GM23248 (cell line): ENCODE data around the gene KCNN3.

ENCODE experiments used
- EZH2 ChIP-seq: fragments of 200-600 bp; sonication (generic); IDR thresholded peaks from 2 replicates; pipeline ENCODE4 v1.6.1; 2018; ENCODE audit warnings: antibody characterized with exemption, mild to moderate bottlenecking; ENCODE audit not compliant: insufficient read depth, poor library complexity, severe bottlenecking
- EZH2phosphoT487 ChIP-seq: fragments of 200-600 bp; sonication (generic); IDR thresholded peaks from 2 replicates; pipeline ENCODE4 v1.6.1; 2018; ENCODE audit warnings: antibody characterized with exemption, moderate library complexity, mild to moderate bottlenecking, low read depth; ENCODE audit not compliant: insufficient read depth

DNA sequence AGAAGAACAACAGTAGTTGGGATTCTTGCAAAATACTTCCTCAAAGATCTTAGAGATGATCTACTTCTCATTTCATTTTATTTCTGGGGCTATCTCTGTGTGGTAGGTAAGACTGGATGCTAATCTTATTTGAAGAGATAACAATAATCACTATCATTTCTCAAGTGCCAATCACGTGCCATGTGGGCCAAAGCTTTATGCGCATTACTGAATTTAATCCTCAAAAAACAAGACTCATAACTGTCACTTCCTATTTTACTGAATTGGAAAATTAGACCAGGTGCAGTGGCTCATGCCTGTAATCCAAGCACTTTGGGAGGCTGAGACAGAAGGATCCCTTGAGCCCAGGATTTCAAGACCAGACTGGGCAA, 121.7 kb downstream of the KCNN3 start:
- TF ChIP-seq EZH2phosphoT487 (no peak), EZH2 (no peak)
